GM12878 (cell line): ENCODE data around the gene GMPPA. TPM values are rescaled to one million over a fixed set of nuclear protein-coding genes. Genes with fewer than 3 reads are reported as not detected.

ENCODE experiments used
- ATAC-seq: fragments of 200-7000 bp; cut with Tn5 transposase; 3 replicates; pipeline ENCODE4 v1.9.1; 2020; ENCODE audit warnings: mild to moderate bottlenecking, moderate library complexity
- BruUV-seq: library from RNA; stranded (reverse); fragments of 400-500 nt; replicated peaks from 2 replicates; lab custom pipeline; 2021; lab: Mats Ljungman, UMichigan
- CTCF ChIA-PET: fragments of 300-600 bp; sonication (Branson Sonifier 250); formaldehyde crosslinking; extraction: SDS; loops from one replicate; lab custom pipeline; 2021; ENCODE audit warnings: inconsistent platforms; lab: Yijun Ruan, JAX
- POLR2A ChIA-PET: fragments of 350-600 bp; formaldehyde crosslinking; extraction: SDS; loops from one replicate; lab custom pipeline; 2021; ENCODE audit warnings: inconsistent platforms; lab: Charles Lee
- RAD21 ChIA-PET: fragments of 300-600 bp; sonication (Branson Sonifier 250); formaldehyde crosslinking; loops from one replicate; lab custom pipeline; 2023; ENCODE audit warnings: antibody characterized with exemption; ENCODE audit not compliant: unreplicated experiment; lab: Charles Lee
- SMC1A ChIA-PET: fragments of 300-600 bp; sonication (Branson Sonifier 250); formaldehyde crosslinking; loops from one replicate; lab custom pipeline; 2023; ENCODE audit not compliant: unreplicated experiment, uncharacterized antibody; lab: Charles Lee
- DNase-seq: peaks from one replicate; pipeline ENCODE4 v3.0.0-alpha.2; 2011; ENCODE audit warnings: low read depth, low spot score
- FAIRE-seq: peaks from 3 replicates; lab custom pipeline; 2011; peaks lifted over from hg19 to GRCh38; lab: Jason Lieb, UNC
- H2AFZ ChIP-seq: 2 replicates; pipeline ENCODE4 v1.6.0; 2011; ENCODE audit warnings: low read depth, low read length, control low read depth; ENCODE audit not compliant: control insufficient read depth
- H3K27ac ChIP-seq: 2 replicates; pipeline ENCODE4 v1.5.1; 2011; ENCODE audit warnings: control low read depth; ENCODE audit not compliant: control insufficient read depth, insufficient read depth
- H3K27me3 ChIP-seq, 2 experiments: replicated peaks in 1 of 2; 2 replicates each; pipeline versions ENCODE4 v1.6.0 to v1.6.1; 2011; ENCODE audit warnings: low read length in 1 of 2; ENCODE audit not compliant: control insufficient read depth in 2 of 2, insufficient read depth in 2 of 2
- H3K36me3 ChIP-seq, 2 experiments: 2 replicates each; pipeline ENCODE4 v1.5.1; 2011; ENCODE audit warnings: low read length in 1 of 2; ENCODE audit not compliant: control insufficient read depth in 2 of 2, insufficient read depth in 2 of 2
- H3K4me1 ChIP-seq: 2 replicates; pipeline ENCODE4 v1.6.1; 2011; ENCODE audit warnings: mild to moderate bottlenecking, low read length, moderate library complexity, mixed read lengths; ENCODE audit not compliant: control insufficient read depth, insufficient read depth
- H3K4me2 ChIP-seq: 2 replicates; pipeline ENCODE4 v1.6.0; 2011; ENCODE audit warnings: control low read depth; ENCODE audit not compliant: control insufficient read depth, insufficient read depth
- H3K4me3 ChIP-seq: fragments of 200-600 bp; sonication (generic); 2 replicates; pipeline ENCODE4 v1.5.1; 2016
- H3K79me2 ChIP-seq: 2 replicates; pipeline ENCODE4 v1.6.0; 2011; ENCODE audit warnings: low read length; ENCODE audit not compliant: control insufficient read depth, insufficient read depth
- H3K9ac ChIP-seq: 2 replicates; pipeline ENCODE4 v1.8.0; 2011; ENCODE audit warnings: low read length, control low read depth, mixed read lengths; ENCODE audit not compliant: control insufficient read depth, insufficient read depth
- H3K9me3 ChIP-seq: replicated peaks from 3 replicates; pipeline ENCODE4 v1.5.1; 2011; ENCODE audit warnings: mild to moderate bottlenecking, low read length; ENCODE audit not compliant: control insufficient read depth, insufficient read depth
- H4K20me1 ChIP-seq: 2 replicates; pipeline ENCODE4 v1.6.0; 2011; ENCODE audit not compliant: control insufficient read depth, insufficient read depth
- ETV6 ChIP-seq, 2 experiments: fragments of 450-650 bp in 1 of 2; IDR thresholded peaks in 1 of 2; conservative IDR thresholded peaks in 1 of 2; 2 replicates each; pipeline ENCODE4 v1.6.1; 2014; ENCODE audit warnings: antibody characterized with exemption in 1 of 2, borderline replicate concordance in 1 of 2, low read depth in 1 of 2, mild to moderate bottlenecking in 1 of 2, moderate library complexity in 1 of 2
- JUNB ChIP-seq: IDR thresholded peaks from 2 replicates; pipeline ENCODE4 v1.6.1; 2016; ENCODE audit warnings: antibody characterized with exemption, mild to moderate bottlenecking
- NFYA ChIP-seq: IDR thresholded peaks from 2 replicates; pipeline ENCODE4 v1.6.1; 2011; ENCODE audit warnings: low read depth, mild to moderate bottlenecking, low read length, improper control_type of control experiment, borderline replicate concordance
- NR2F1 ChIP-seq: fragments of 450-650 bp; conservative IDR thresholded peaks from 2 replicates; pipeline ENCODE4 v1.6.1; 2017; ENCODE audit warnings: mild to moderate bottlenecking
- PML ChIP-seq: IDR thresholded peaks from 2 replicates; pipeline ENCODE4 v1.6.1; 2012; ENCODE audit warnings: low read length, inconsistent platforms
- RUNX3 ChIP-seq: IDR thresholded peaks from 2 replicates; pipeline ENCODE4 v1.6.1; 2012; ENCODE audit warnings: low read length, inconsistent platforms
- SUPT20H ChIP-seq: IDR thresholded peaks from 2 replicates; pipeline ENCODE4 v1.6.1; 2011; ENCODE audit warnings: low read depth, mild to moderate bottlenecking, low read length, moderate library complexity, borderline replicate concordance; ENCODE audit not compliant: control insufficient read depth
- WGBS: methylation state at CpG from one replicate; pipeline ENCODE4 v1.1.6; 2016; ENCODE audit warnings: low lambda C conversion rate; ENCODE audit not compliant: insufficient replicate concordance, insufficient coverage; ENCODE audit errors: missing lambda C conversion rate; 5-methylcytosine and 5-hydroxymethylcytosine counted together
- in situ Hi-C: fragments of 300-500 bp; cut with MboI; formaldehyde crosslinking; loops from 9 replicates; pipeline ENCODE4 v1.14.3; 2018; ENCODE audit warnings: mixed read lengths
- intact Hi-C: fragments of 100-400 bp; cut with micrococcal nuclease; formaldehyde crosslinking; loops from one replicate; pipeline ENCODE4 v1.14.2; 2022; ENCODE audit not compliant: unreplicated experiment
- polyA plus RNA-seq, 11 experiments: library from polyadenylated mRNA; depleted of rRNA in 4 of 11; unstranded in 6 of 11; stranded (reverse) in 5 of 11; fragments of >200 nt; fragmentation: Nextera tagmentation in 4 of 11; fragmentation: Illumina TruSeq in 1 of 11; extraction: Ambion mirVana in 4 of 11; extraction: Trizol in 1 of 11; gene quantifications; 1 replicate in 1 of 11; 2 replicates in 10 of 11; pipeline versions ENCODE4 v1.2.1 to v1.2.3, GENCODE V29; 2011 to 2016; ENCODE audit warnings: inconsistent platforms in 2 of 11, missing spikeins in 2 of 11, low read depth in 1 of 11
- total RNA-seq, 4 experiments: library from RNA; depleted of rRNA in 3 of 4; stranded (reverse); fragments of >200 nt in 3 of 4; fragmentation: Illumina TruSeq in 1 of 4; extraction: Trizol in 1 of 4; gene quantifications; 2 replicates each; pipeline versions ENCODE4 v1.2.1 to v1.2.3, GENCODE V29; 2013 to 2021

GMPPA gene
- total and polyA plus RNA-seq, 10 of the 15 experiments (the other 5 are each of a cell fraction or from before 2014, with no cell fraction given): 1.9 to 83.2 (median 45.0) TPM

GRCh38 chr2:219531639-219532377 is 33.1 kb downstream of the GMPPA start:
- Histone ChIP-seq H3K79me2 (no peaks in the 10 kb centered on the region), H3K4me2 (no peak overlapping the region), H3K36me3 (no peaks in the 10 kb centered on the region), H3K4me1 (no peaks in the 10 kb centered on the region), H3K27me3 (peaks cover 3 to 10% of the 10 kb centered on the region in 2 experiments; a peak in 3 of 4 replicates), H3K27ac (no peak overlapping the region), H4K20me1 (no peaks in the 10 kb centered on the region; the same call in 1 of the 2 replicates), H2AFZ (no peak overlapping the region), H3K9ac (no peak overlapping the region)
- WGBS: 34% methylated on average over 20 of the region's 20 CpGs
- FAIRE-seq (no peak), DNase-seq (no peak)
- ChIA-PET CTCF (interaction anchor here (0.6 to 10.8 kb wide), 7 partner anchors 9 to 129 kb away, joined by 3 to 224 read pairs (median 5); partner anchors contain the start of gene GMPPA), SMC1A (interaction anchor here (4.3 kb wide), 1 partner anchor 36 kb away, joined by 41 read pairs; a partner anchor contains a TSS), POLR2A (no interaction called here)
- BruUV-seq: no TSS peak
- intact Hi-C loops: no loop called here
- TF ChIP-seq JUNB (no peak), NFYA (no peak), RUNX3 (no peak), NR2F1 (no peak), PML (no peak), ETV6 (conservative IDR thresholded peaks at IDR 0.05 in 1 of 2, IDR thresholded peaks at IDR 0.05 in 1 of 2; ENCODE audit: borderline replicate concordance in 1 of 2, low read depth in 1 of 2) (no peak), SUPT20H (no peak)
- TF ChIP-seq, all 136 proteins: peak for 0
- RAD21 ChIA-PET: interaction anchor here (1.1 to 2.2 kb wide), 2 partner anchors 36 to 55 kb away, joined by 4 to 7 read pairs; a partner anchor contains a TSS
- no peak for ATAC-seq
- in situ Hi-C loops: loop anchor here (5.0 kb wide), 1 partner anchor 130 kb away; no protein-coding TSS in a partner anchor
- Histone ChIP-seq H3K4me3 (no peak overlapping the region), H3K9me3 (no peaks in the 10 kb centered on the region)
